Measurements from ENCODE around the gene KLF2.

Gene KLF2

DNA sequence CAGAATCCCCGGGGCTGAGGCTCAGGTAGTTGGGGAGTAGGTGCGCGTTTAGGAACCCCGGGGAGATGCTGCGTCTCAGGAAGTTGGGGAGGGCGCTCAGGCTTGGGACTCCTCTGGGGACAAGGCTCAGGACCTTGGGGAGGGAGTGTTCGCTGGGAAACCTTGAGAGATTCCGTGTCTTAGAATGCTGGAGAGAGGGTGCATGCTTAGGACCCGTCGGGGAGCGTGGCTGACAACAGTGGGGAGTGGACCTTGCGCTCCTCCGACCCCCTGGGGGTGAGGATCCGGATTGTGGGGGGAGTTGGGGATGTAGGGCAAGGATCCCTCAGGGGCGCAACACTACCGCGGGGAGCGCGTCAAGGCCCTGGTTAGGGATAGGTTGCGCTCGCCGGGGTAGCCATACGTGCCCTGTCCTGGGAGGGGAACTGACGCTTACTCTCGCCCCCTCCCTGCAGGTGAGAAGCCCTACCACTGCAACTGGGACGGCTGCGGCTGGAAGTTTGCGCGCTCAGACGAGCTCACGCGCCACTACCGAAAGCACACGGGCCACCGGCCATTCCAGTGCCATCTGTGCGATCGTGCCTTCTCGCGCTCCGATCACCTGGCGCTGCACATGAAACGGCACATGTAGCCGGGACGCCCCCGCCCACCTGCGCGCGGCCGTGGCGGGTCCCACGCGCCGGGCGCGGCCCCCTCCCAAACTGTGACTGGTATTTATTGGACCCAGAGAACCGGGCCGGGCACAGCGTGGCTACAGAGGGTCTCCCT lies 2.0 kb downstream of the KLF2 start:
- peak overlapping the region; percentile 87 for H3K4me3 ChIP-seq
- H3K27ac ChIP-seq = peak overlapping the region; percentile 93 to 95
- TF ChIP-seq, protein P1, sequence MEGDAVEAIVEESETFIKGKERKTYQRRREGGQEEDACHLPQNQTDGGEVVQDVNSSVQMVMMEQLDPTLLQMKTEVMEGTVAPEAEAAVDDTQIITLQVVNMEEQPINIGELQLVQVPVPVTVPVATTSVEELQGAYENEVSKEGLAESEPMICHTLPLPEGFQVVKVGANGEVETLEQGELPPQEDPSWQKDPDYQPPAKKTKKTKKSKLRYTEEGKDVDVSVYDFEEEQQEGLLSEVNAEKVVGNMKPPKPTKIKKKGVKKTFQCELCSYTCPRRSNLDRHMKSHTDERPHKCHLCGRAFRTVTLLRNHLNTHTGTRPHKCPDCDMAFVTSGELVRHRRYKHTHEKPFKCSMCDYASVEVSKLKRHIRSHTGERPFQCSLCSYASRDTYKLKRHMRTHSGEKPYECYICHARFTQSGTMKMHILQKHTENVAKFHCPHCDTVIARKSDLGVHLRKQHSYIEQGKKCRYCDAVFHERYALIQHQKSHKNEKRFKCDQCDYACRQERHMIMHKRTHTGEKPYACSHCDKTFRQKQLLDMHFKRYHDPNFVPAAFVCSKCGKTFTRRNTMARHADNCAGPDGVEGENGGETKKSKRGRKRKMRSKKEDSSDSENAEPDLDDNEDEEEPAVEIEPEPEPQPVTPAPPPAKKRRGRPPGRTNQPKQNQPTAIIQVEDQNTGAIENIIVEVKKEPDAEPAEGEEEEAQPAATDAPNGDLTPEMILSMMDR (IDR thresholded peaks at IDR 0.05) = no peak
- peak; percentile 81 for DNase-seq (ENCODE audit: low spot score)

DNA sequence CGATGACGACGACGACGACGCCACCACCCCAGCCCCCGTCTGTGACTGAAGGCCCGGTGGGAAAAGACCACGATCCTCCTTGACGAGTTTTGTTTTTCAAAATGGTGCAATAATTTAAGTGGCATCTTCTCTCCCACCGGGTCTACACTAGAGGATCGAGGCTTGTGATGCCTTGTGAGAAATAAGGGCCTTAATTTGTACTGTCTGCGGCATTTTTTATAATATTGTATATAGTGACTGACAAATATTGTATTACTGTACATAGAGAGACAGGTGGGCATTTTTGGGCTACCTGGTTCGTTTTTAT lies 2.5 kb downstream of the KLF2 start:
- TF ChIP-seq, protein P1 (IDR thresholded peaks at IDR 0.05) = no peak
- peak overlapping the region; percentile 93 to 95 for H3K27ac ChIP-seq
- DNase-seq (ENCODE audit: low spot score) = no peak
- peak overlapping the region; percentile 87 for H3K4me3 ChIP-seq

DNA sequence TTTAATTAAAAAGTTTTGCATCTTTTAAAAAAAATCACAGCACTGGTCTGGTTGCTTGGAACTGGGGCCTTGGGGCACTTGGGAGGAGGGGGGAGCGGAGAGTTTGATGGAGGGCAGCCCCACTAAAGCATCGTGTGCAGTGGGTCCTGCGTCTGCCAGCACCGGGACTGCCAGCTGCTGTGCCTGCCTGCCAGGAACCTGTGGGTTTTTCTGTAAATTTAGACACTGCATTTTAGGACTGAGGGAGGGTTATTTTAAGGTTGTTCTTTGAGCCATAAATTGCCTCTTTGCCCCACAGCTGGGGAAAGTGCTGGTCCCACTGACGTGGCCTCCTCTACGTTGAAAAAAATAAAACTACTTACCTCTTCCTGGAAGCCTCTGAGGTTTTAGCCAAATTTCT lies 2.9 kb downstream of the KLF2 start:
- Histone ChIP-seq H3K4me3 (peak overlapping the region; percentile 87), H3K27ac (peak overlapping the region; percentile 93 to 95)
- TF ChIP-seq, protein P1 (IDR thresholded peaks at IDR 0.05) = no peak
- DNase-seq (ENCODE audit: low spot score) = no peak

DNA sequence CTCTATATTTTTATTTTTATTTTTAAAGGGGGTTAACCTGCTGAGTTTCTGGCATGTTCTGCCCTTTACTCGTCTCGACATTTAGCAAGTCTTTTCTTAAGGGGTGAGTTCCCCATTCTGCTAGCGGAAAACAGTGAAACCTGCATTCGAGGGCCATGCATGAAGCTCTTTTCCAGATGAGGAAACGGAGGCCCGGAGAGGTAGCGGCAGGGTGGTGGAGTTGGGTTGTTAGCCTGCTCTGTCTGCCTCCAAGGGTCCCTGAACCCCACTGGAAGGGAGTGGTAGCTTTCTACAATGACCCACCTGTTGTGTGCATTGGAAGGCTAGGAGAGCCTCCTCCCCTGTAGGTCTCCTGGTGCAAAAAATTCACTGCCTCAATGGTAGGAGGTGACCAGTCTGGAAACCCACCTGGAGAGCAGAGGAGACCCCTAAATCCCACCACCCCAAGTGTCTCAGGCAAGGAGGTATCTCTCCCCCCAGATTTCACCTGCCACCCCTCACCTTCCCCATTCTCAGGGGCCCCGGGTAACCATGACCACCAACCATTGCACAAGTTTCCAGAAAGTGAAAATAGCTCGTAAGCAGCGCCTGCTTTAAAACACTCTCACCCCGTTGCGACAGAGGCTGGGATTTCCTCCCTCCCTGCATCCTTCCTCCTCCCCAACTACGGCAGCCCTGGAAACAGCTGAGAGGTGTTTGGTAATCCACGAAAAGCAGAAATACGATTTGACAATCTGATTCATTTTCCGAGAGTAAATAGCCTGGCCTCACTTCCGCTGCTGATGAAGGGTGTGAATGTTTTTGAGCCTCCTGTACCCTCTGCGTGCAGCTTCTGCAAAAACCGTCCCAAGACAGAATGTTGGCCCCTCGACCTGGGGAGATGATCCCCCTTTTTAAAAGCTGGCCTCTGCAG lies 3.5 kb downstream of the KLF2 start:
- TF ChIP-seq, protein P1 (IDR thresholded peaks at IDR 0.05) = no peak
- H3K4me3 ChIP-seq = peak overlapping the region; percentile 87
- peak; percentile 93 for DNase-seq (ENCODE audit: low spot score)
- H3K27ac ChIP-seq = peak overlapping the region; percentile 93 to 95

DNA sequence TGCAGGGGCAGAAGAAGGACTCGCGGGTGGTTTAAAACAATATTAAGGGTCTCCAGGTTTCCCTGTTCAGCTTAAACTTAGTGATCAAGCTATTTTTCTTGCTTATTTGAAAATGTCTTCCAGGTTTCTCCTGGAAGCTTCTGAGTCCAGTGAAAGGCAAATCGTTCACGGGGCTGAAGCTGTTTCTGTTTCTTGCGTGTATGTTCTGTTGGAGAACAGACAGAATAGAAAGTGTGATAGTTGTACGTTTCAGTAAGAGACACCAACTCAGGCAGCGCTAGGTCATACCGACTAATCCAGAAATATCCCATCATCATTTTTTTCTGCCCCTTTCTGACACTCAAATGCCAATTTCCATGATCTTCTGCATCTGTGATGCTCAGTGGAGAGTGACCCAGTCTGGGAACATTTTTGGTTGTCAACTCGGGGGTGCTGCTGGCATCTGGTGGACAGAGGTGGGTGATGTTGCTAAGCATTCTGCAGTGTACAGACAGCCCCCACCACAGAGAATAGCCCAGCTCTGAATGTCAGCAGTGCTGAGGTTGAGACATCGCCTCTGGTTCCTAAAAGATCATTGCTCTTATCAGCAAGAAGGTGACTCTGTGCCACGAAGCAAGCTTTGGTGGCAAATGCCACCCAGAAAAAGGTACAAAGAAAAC lies 4.3 kb downstream of the KLF2 start:
- TF ChIP-seq, protein P1 (IDR thresholded peaks at IDR 0.05) = no peak
- Histone ChIP-seq H3K4me3 (peak overlapping the region; percentile 87), H3K27ac (peak overlapping the region; percentile 93 to 95)
- peak; percentile 82 for DNase-seq (ENCODE audit: low spot score)

DNA sequence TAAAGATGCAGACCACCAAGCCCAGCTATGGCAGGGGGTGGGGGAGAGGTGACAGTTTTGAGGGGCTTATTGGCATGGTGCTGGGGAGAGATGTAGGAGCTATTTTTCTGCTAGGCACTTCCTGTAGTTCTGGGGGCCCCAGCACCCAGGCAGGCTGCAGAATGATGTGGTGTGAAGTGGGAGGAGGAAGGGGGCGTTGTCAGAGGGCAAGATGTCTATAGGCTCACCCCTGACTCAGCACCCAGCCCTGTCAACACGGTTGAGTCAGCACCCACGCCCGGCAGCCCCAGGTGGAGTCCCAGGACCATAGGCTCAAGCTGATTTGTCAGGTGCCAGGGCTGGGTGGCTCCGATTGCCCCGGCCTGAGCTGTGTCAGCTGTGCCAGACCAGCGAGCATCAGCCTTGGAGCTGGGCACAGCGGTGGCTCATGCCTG lies 5.8 kb downstream of the KLF2 start:
- H3K4me3 ChIP-seq = no peak overlapping the region
- peak; percentile 94 for DNase-seq (ENCODE audit: low spot score)
- TF ChIP-seq, protein P1 (IDR thresholded peaks at IDR 0.05) = no peak
- peak overlapping the region; percentile 86 to 95 for H3K27ac ChIP-seq

Data from coronary artery (tissue), 2 donors.